Stimulated activated CD4-positive, alpha-beta T cell treated with anti-CD3 and anti-CD28 coated beads, TNF-alpha, amount 100 ng/mL, for 24 hours (primary cell): Measurements from ENCODE around the gene SLC6A9.

Source experiments
- DNase-seq, 3 experiments: peaks; one replicate each; pipeline ENCODE4 v3.0.0-alpha.2; 2020; ENCODE audit warnings: low read depth in 3 of 3

Gene SLC6A9

GRCh38 chr1:43969746-43970466, 61.4 kb downstream of the SLC6A9 start, which contains the start of gene DPH2:
TSS of gene DPH2 (plus strand) at chr1:43970010. CDS start at chr1:43970176, 166 bp downstream.
- DNase-seq: peak; percentile 93 to 98 (median 96)

- no peak for DNase-seq
These were observed 61.9 kb downstream of the SLC6A9 start for GRCh38 chr1:43969416-43969745.

DNA sequence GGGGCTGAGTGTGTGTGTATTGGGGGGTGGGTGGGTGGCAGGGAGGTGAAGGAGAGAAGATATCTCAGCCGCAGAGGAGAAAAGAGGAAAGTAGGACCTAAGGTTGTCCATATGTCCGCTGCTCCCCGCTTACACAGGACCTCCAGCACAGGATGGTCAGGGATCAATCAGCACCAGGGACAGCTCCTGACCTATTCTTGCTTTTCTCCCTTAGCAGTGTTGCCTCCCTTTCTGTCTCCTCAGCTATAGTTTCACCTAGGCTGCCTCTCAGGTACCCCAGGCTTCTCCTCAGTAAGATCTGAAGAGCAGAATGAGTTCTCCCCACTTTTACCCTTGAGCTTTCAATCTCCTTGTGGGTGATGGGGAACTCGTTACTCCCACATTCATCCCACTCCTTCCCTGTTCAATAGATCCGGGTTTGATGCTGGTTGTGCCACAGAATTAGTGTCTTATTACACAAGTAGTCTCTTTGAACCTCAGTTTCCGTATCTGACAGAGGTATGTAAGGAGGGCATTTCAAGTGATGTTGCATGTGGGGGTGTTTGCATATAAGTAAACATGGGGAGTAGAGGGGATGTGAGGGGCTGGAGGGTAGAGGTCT, 62.8 kb downstream of the SLC6A9 start:
- no peak for DNase-seq

DNA sequence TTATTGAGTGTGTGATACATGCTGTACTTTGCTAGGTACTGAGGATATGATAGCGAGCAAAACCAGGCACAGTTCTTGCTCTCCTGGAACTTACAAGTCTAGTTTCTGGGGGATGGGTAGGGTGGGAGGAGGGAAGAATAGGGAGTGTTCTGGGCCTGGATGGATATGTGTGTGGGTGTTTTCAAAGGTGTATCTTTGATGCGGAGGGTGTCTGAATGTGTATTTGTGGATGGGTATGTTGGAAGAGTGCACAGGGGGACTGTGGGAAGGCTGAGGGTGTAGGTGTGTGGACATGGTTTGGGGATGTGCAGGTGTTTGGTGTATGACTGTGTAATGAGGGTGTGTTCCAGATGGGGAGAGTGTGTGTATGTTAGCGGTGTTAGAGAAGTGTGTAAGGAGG, 65.9 kb downstream of the SLC6A9 start:
- no peak for DNase-seq

DNA sequence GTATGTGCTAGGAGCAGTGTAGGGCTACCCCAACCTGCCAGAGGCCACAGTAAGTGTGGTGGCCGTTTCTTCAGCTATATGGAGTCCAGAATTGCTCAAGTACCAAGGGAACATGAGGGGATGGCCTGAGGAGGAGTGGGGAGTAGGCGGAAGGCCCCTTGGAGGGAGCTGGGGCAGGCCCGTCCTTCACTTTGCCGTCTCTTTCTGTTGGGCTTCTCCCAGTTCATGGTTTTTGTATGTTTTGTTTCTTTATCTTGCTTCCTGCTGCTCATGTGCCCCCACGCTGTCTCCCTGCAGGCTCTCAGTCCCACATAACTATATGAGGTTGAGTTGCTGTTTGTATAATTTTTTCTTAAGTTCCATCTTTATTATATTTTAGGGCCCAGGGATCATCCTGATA, 67.4 kb downstream of the SLC6A9 start:
- DNase-seq: no peak

GRCh38 chr1:43963006-43963405, 68.3 kb downstream of the SLC6A9 start:
- DNase-seq: no peak

DNA sequence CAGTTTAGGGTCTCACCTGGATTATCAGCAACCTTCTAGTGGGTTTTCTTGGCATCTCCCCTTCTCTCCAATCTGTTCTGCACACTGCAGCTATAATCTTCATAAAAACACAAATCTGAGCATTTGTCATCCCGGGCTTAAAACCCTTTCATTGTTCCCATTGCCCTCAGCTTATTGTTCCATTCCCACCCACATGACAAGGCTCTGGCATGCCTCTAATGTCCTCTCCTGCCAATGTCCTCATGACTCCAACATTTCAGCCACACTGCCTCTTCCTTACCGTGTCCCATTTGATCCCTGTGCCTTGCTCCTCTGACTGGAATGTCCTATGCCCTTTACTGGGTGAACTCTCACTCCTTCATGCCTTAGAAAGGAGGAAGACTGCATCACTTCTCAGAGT, 68.9 kb downstream of the SLC6A9 start:
- DNase-seq: no peak

DNA sequence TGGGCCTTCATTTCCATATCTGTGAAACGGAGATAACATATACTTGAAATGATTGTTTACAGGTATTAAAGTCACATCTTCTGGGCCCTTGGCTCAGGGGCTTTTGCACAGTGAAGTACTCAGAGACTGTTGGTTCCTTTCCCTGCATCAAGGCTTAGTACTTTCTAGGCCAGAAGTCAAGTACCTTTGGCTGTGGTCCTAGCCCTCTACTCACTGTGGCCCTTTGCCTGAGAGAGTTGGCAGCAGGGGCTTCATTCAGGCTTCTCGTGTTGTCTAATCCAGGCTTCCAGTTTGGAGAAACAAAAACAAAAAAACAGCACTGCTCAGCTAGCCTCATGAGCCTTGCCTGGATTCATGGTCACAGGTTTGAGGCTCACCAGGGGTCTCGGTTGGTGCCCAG, 69.6 kb downstream of the SLC6A9 start:
- no peak for DNase-seq

- no peak for DNase-seq
These were observed 70.5 kb downstream of the SLC6A9 start for GRCh38 chr1:43960798-43961197.

DNA sequence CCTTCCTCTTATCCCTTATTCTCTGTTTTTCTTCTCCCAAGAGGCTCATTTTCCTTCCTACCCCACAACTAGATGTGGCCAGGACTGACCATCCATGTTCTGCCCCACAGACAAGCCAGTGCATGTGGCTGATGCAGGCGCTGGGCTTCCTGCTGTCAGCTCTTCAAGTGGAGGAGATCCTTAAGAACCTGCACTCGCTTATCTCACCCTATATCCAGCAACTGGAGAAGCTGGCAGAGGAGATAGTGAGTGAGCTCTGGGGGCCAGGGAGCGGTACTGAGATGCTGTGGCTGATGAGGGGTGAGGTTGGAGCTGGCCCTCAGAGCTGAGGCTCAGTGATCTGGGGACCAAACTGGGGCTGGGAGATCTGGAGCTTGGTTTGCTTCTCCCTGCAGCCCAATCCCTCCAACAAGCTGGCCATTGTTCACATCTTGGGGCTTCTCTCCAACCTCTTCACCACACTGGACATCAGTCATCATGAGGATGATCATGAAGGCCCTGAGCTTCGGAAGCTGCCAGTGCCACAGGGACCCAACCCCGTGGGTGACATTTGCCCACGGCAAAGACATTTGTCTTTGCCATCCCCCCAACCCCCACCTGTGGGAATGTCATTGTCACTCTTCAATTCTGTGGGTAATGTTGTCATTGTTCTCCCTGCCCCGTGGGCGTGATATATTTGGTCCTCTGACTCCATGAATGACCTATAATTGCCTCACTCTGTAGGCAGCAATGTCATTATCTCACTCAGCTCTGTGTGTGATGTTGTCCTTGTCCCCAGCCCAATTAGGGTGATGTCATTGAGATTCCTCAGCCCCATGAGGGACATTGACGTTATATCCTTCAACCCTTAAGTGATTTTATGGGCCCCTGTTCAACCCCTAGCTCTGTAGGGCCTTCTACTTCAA, 72.7 kb downstream of the SLC6A9 start:
- no peak for DNase-seq

- no peak for DNase-seq
These were observed 73.7 kb downstream of the SLC6A9 start for GRCh38 chr1:43957407-43958040.

DNA sequence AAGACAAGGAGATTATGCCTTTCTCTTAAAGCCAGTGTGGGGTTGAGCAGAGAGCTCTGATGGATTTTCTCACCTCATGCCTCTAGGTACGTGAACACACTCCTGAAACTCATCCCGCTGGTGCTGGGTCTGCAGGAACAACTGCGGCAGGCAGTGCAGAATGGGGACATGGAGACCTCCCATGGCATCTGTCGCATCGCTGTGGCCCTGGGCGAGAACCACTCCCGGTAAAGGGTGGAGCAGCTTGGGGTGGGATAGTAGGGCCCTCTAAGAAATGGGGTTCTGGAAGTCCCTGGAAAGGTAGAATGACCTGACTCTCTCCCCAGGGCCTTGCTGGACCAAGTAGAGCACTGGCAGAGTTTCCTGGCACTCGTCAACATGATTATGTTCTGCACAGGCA, 75.0 kb downstream of the SLC6A9 start:
- DNase-seq: no peak

DNA sequence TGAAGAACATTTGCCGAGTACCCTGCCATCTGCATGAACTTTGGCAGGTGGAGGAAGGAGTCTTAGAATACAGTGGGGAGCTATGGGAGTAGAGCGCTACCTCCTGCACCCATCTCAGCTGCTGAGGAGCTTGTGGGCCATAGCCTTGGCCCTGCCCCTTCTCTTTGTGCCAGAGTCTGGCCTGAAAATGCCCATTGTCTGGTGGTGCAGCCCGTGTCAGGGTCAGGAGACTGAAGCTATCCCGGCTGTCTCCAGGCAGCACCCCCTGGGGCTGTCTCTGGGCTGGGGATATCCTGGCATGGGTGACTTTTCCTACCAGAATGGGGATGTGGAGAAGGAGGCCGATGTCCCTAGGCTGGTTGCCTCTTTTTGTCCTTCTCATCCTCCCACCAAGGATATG, 77.2 kb downstream of the SLC6A9 start:
- no peak for DNase-seq

GRCh38 chr1:43953361-43953760, 77.9 kb downstream of the SLC6A9 start:
- DNase-seq: no peak

DNA sequence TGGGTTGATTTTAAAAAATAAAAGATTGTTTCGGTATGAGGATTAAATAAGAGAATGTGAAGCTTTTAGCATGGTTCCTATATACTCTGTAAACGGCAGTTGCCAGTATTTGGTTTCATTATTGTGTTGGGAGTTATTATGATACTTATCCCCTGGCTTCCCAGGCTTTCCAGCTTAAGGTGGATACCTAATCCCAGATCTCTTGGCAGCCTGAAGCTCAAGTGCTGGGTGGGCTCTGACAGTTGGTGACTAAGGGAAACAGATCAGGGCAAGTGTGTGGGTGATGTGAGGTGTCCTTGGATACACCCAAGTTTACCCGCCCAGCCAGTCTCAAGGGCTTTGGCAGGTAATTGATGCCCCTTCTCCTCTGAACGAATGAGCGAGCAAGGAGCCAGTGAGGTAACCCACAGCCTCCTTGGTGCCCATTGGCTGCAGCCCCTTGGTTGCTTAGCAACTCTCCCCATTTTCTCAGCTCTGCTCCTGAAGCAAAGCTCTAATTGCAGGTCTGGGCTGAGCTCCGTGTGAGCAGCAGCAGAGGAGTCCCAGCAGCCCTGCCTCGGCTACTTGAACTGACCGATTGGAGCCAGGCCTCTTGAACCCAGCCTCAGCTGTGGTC, 78.4 kb downstream of the SLC6A9 start:
- DNase-seq: no peak

DNA sequence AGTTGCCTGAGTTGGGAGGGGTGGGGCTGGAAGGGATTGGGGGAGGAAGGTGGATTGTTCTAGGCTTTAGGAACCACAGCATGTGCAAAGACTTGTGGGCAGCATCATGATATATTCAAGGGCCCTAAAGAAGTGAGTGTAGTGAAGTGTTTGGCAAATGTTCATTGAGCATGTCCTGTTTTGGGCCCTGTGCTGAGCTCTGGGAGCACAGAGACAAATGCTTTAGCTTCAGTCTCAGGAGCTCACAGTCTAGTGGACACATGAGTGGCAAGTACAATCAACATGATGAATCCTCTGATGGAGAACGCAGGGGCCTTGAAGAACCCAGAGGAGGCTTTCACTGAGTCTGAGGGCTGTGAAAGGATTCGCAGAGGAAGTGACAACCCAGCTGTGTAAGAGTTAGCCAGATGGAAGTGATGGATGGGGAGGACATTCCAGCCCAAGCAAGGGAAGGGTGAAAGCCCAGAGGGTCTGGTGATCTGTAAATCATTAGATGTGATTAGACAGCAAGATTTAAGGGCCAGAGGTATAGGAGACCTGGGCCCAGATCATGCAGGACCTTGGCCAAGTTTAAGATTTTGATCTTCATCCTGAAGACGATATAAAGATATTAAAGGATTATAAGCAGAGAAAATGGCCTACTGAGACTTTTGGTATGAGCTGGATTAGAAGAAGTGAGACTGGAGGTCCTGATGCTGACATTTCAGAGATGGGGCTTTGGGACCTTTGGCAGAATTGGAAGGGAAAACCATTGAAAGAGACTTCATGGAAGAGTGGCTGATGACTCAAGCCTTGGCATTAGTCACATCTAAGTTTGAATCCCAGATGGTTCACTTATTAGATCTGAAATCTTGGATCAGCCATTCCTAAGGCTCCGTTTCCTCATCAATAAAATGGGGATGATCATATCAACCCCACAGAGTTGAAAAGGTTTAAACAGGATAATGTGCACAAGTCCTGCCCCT, 80.0 kb downstream of the SLC6A9 start:
- DNase-seq: no peak

DNA sequence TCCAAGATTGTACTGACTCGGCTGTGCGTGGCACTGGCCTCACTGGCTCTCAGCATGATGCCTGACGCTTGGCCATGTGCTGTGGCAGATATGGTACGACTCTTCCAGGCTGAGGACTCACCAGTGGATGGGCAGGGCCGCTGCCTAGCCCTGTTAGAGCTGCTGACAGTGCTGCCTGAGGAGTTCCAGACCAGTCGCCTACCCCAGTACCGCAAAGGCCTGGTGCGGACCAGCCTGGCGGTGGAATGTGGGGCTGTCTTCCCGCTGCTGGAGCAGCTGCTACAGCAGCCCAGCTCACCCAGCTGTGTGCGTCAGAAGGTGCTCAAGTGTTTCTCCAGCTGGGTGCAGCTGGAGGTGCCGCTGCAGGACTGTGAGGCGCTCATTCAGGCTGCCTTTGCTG, 81.6 kb downstream of the SLC6A9 start:
- no peak for DNase-seq

GRCh38 chr1:43947874-43948437, 83.3 kb downstream of the SLC6A9 start:
- DNase-seq: no peak

DNA sequence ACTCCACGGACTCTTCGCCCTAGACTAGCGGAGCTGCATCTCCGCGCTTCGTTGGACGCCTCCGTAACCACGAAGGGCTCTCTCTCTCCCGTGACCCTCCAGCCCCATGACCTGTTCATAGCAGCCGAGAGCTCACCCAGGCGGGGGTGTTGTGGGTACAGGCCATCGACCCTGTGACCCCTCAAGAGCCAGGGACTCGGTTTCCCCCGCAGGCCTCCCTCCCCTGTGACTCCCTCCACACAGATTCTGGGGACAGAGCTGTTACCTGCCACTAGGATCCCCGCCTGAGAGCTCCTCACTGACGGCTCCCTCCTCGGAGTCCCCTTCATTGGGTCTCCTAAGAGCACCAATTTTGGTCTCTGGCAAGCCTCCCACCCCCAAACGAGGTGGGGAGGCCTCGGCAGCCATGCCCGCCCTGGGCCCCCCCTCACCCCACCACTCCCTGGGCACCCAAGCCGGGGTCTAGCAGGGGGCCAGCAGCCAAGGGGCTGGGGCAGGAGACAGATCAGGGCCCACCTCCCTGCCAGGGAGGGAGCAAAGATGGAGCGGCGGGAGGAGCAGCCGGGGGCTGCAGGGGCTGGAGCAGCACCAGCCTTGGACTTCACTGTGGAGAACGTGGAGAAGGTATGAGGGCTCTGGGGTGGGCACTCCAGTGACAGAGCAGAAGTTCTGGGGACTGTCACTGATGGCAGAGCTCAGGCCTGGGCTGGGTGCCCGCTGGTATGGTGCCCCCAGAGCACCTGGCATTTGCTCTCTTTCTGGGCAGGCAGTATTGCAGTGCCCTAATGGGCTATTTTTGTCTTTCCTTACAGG, 84.0 kb downstream of the SLC6A9 start:
- no peak for DNase-seq
